HG02588 (cell line): ENCODE data around the gene MACROD2.

Experiments used
- ATAC-seq: cut with Tn5 transposase; IDR thresholded peaks from one replicate; pipeline ENCODE4 v1.9.1; 2021; ENCODE audit warnings: mild to moderate bottlenecking, moderate library complexity; ENCODE audit not compliant: unreplicated experiment

MACROD2 gene

GRCh38 chr20:15060265-15061060 is 1065.1 kb downstream of the MACROD2 start:
- ATAC-seq, result no peak

DNA sequence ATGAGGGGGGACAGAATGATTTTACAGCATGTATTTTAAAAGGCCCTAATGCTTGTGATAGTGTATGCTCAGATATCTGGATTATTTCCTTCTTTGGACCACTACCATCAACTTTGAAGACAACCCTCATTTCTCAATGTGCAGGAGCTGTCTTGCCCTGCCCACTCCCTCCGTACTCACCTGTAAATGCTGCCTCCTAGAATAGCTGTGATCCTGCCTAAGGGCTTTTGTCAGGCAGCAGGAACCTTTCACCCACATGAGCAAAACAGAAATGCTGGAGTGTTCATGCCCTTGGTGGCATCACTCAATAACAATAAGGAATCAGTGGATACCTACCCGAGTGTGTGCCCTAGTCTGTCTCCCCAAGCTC is 1065.7 kb downstream of the MACROD2 start:
- ATAC-seq, result no peak

GRCh38 chr20:15061955-15062354 is 1066.6 kb downstream of the MACROD2 start:
- ATAC-seq, result no peak

DNA sequence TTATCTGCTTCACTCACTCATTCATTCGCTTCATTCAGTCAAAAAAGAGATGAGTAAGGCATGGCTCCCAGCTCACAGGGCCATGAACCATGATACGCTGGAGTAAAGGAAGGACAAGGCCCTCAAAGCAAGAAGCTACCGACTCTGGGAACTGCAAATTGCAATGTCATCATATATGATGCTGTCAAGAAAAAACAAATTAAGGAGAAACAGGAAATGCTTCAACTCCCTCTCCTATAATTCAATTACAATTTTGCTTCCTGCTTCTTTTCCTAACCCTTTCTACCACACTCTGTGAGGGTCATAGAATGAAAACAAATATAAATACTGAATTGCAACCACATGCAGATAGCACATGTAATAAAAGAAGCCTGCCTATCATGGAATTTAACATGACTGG is 1067.8 kb downstream of the MACROD2 start:
- no peak for ATAC-seq

GRCh38 chr20:15064741-15065140 is 1069.4 kb downstream of the MACROD2 start:
- no peak for ATAC-seq

DNA sequence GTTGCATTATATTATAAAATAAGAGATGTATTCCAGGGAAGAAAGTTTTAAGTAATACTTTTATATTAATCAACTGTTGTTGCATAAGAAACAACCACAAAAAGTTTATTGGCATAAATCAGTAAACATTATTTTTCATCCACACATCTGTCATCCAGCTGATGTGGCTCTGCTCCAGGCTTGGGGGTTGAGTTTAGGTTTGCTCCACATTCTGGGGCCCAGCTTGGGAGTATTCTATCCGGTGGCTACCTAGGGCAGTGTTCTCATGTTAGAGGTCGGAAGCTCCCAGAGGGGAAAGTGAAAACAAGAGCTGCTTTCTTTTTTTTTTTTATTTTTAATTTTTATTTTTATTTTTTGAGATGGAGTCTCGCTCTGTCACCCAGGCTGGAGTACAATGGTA is 1070.5 kb downstream of the MACROD2 start:
- ATAC-seq, result no peak

DNA sequence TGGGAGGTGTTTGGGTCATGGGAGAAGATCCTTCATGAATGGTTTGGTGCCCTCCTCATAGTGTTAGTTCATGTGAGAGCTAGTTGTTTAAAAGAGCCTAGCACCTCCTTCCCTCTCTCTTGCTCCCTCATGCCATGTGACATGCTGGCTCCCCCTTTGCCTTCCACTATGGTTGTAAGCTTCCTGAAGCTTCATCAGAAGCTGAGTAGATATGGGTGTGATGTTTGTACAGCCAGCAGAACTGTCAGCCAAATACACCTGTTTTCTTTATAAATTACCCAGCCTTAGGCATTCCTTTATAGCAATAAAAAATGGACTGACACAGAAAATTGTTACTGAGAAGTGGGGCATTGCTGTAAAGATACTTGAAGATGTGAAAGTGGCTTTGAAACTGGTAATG is 1073.2 kb downstream of the MACROD2 start:
- ATAC-seq, result no peak

GRCh38 chr20:15069355-15069754 is 1074.0 kb downstream of the MACROD2 start:
- ATAC-seq, result no peak

GRCh38 chr20:15071085-15071808 is 1075.9 kb downstream of the MACROD2 start:
- no peak for ATAC-seq

DNA sequence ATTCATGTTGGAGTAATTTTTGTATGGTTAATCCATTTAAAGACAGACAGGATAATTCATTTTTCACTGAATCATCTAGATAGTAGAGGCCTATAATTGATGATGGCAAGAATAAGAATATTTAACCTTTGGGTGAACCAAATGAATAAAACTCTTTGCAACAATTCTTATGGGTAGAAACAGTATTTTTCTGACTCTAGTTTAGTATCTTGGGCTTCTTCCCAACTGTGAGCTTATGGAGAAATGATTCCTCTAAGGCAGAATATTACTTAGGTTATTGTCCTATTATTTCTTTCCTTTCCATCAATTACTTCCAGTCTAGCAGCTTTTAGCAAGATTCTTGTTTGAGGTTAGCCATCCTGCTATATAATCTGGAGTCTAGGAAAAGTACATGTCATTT is 1077.0 kb downstream of the MACROD2 start:
- no peak for ATAC-seq

DNA sequence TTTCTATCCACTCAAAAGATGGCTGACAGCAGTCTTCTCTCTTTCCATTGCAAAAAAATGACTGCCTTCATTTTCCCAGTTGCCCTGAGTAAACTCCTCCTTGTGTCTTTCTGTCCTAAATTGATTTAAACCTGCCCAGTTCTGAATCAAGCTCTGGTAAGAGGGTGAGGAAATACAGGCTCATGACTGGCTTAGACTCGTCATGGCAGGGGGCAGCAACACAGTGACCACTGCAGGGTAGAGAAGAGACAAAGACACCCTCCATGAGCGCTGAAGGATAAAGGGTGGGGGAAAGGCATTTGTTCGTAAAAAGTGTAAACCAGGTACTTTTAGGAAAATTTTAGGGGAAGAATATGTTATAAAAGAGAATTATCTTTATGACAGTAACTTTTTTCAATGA is 1080.3 kb downstream of the MACROD2 start:
- no peak for ATAC-seq

GRCh38 chr20:15076785-15077184 is 1081.5 kb downstream of the MACROD2 start:
- no peak for ATAC-seq

- ATAC-seq, result no peak
These were observed 1082.5 kb downstream of the MACROD2 start for GRCh38 chr20:15077733-15078250.

GRCh38 chr20:15079594-15080340 is 1084.5 kb downstream of the MACROD2 start:
- ATAC-seq, result no peak

DNA sequence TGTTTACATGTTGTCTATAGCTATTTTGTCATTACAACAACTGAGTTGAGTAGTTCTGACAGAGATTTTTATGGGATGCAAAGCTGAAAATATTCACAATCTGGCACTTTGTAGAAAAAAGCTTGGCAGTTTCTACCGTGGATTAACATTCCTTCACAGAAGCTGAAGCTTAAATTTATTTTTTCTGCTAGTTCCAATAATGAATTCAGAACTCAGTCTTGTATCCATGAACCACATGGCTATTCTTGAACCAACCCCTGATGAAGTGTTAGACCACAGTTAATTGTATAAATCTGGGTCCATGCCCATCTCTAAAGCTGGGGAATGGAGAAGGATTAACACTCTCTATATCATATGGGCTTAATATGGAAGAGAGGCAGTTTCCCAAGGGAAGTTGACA is 1085.9 kb downstream of the MACROD2 start:
- no peak for ATAC-seq

- no peak for ATAC-seq
These were observed 1096.2 kb downstream of the MACROD2 start for GRCh38 chr20:15091421-15092037.

- ATAC-seq, result no peak
These were observed 1103.0 kb downstream of the MACROD2 start for GRCh38 chr20:15098351-15098750.

DNA sequence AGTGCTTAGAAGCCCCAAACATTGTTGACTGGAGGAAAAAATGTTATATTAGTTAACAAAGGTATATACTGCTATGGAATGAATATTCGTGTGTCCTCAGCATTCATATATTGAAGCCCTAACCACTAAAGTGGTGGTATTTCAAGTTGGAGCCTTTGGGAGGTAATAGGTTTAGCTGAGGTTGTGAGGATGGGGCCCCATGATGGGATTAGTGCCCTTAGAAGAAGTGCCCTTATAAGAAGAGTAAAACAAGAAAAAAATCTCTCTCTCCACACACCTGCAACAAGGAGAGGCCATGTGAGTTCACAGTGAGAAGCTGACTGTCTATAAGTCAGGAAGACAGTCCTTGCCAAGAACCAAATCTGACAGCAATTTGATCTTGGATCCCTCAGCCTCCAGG is 1103.8 kb downstream of the MACROD2 start:
- no peak for ATAC-seq

- no peak for ATAC-seq
These were observed 1105.3 kb downstream of the MACROD2 start for GRCh38 chr20:15100506-15101160.

DNA sequence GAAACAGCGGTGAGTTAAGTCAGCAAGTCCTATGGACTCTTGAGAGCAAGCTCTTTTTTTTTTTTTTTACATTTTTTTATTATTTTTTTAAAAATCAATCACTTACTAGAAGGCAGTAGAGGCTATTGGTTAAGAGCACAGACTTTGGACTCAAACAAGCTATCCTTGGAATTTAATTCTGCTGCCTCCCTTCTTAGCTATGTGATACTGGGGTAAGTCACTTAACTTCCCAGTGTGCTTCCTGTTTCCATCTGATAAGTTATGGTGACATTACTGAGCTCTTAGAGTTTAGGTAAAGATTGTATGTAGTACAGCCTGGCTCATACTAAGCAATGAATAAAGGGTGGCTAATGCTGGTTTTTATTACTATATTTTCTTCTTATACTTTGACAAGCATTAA is 1112.6 kb downstream of the MACROD2 start:
- no peak for ATAC-seq

DNA sequence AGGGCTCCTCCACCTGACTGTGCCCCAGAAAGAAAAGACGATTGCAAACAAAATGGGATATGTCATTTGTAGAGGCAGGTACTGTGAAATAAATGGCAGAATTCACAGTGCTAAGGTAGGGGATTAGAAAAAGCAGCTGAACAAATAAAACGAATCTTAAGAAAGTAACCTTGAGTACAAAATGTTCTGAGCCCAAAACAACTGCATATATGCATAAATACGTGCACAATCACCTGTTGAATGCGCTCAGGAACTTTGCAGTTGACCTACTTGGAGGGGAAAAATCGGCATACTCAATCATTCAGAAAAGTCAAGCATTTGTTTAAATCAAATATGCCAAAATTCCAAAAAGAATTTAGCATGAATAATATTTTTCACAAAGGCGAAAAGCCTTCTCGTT is 1114.2 kb downstream of the MACROD2 start:
- no peak for ATAC-seq
